Activated CD4-positive, alpha-beta T cell treated with anti-CD3 and anti-CD28 coated beads, Interleukin-2, amount 10 ng/mL, durations not matched to agents 7 days and 5 days (primary cell): ENCODE data around the gene NUP188. TPM values are rescaled to one million over a fixed set of nuclear protein-coding genes. Genes with fewer than 3 reads are reported as not detected.

ENCODE experiments used
- CTCF ChIA-PET: fragments of 350-600 bp; sonication (Branson Sonifier 250); formaldehyde crosslinking; loops from one replicate; lab custom pipeline; 2021; ENCODE audit warnings: antibody characterized with exemption; lab: Charles Lee
- POLR2A ChIA-PET: fragments of 350-600 bp; sonication (Branson Sonifier 250); formaldehyde crosslinking; loops from one replicate; lab custom pipeline; 2021; ENCODE audit warnings: antibody characterized with exemption; lab: Charles Lee
- DNase-seq: peaks from one replicate; pipeline ENCODE4 v3.0.0-alpha.2; 2020
- H3K27ac Mint-ChIP-seq: one replicate; pipeline ENCODE4 v1.8.0; 2021; ENCODE audit warnings: mild to moderate bottlenecking, moderate library complexity, mixed read lengths
- H3K27me3 Mint-ChIP-seq: one replicate; pipeline ENCODE4 v1.8.0; 2021; ENCODE audit warnings: mixed read lengths
- H3K36me3 Mint-ChIP-seq: one replicate; pipeline ENCODE4 v1.8.0; 2021; ENCODE audit warnings: low read depth, mixed read lengths
- H3K4me1 Mint-ChIP-seq: one replicate; pipeline ENCODE4 v1.8.0; 2021; ENCODE audit warnings: mixed read lengths
- H3K4me3 Mint-ChIP-seq: one replicate; pipeline ENCODE4 v1.8.0; 2021; ENCODE audit warnings: mild to moderate bottlenecking, moderate library complexity, mixed read lengths
- H3K9me3 Mint-ChIP-seq: one replicate; pipeline ENCODE4 v1.8.0; 2021; ENCODE audit warnings: mixed read lengths
- total RNA-seq, 2 experiments: library from RNA; stranded (reverse); gene quantifications; one replicate each; pipeline ENCODE4 v1.2.3, GENCODE V29; 2021

Gene NUP188, protein sequence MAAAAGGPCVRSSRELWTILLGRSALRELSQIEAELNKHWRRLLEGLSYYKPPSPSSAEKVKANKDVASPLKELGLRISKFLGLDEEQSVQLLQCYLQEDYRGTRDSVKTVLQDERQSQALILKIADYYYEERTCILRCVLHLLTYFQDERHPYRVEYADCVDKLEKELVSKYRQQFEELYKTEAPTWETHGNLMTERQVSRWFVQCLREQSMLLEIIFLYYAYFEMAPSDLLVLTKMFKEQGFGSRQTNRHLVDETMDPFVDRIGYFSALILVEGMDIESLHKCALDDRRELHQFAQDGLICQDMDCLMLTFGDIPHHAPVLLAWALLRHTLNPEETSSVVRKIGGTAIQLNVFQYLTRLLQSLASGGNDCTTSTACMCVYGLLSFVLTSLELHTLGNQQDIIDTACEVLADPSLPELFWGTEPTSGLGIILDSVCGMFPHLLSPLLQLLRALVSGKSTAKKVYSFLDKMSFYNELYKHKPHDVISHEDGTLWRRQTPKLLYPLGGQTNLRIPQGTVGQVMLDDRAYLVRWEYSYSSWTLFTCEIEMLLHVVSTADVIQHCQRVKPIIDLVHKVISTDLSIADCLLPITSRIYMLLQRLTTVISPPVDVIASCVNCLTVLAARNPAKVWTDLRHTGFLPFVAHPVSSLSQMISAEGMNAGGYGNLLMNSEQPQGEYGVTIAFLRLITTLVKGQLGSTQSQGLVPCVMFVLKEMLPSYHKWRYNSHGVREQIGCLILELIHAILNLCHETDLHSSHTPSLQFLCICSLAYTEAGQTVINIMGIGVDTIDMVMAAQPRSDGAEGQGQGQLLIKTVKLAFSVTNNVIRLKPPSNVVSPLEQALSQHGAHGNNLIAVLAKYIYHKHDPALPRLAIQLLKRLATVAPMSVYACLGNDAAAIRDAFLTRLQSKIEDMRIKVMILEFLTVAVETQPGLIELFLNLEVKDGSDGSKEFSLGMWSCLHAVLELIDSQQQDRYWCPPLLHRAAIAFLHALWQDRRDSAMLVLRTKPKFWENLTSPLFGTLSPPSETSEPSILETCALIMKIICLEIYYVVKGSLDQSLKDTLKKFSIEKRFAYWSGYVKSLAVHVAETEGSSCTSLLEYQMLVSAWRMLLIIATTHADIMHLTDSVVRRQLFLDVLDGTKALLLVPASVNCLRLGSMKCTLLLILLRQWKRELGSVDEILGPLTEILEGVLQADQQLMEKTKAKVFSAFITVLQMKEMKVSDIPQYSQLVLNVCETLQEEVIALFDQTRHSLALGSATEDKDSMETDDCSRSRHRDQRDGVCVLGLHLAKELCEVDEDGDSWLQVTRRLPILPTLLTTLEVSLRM (N-terminal part only)
- 10 to 100 TPM; 87.7 to 87.8 TPM for total RNA-seq

DNA sequence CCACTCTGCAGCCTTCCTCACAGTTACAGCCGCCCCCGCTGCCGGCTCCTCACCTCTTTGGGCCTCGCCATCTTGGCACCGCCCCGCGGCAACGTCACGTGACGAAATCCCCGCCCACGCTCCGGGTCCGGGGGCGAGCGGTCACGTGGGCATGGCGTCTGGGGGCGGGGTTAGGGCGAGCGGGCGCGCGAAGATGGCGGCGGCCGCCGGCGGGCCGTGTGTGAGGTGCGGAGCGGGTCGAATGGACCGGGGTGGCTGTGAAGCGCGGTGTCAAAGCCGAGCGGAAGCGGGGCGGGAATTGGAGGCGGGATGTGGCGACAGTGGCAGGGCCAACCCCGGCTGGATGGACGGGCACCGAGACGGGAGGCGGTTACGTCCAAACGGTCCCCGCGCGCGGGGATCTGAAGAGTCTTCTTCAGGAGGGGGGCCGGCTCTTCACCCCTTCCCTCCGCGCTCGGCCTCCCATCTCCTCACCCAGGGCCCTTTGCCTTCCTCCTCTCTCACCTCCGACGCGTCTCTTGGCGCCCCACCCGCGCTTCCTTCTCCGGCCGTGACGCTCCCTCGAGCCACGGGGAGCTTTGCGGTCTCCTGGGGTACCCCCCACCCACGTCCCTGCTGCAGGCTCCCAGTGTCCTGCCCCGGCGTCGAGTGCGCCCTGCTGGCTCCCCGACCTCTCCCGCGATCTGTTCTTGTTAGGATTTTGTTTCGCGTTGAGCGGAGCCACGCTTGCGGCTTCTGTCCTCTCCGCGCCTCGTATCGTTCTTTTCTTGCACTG lies at the start of gene NUP188, which contains the start of gene DOLK:
Gene NUP188 (plus strand): TSS at position 173 of the 775 bp plus-strand sequence. CDS start 21 bp downstream, at position 194.
Gene DOLK (minus strand): TSS at position 77 of the 775 bp plus-strand sequence. CDS start 300 bp downstream, outside the sequence.
- H3K27ac Mint-ChIP-seq = peak within 1 kb of the TSS; percentile 96
- no peaks in the 10 kb centered on the region for H3K27me3 Mint-ChIP-seq
- CTCF ChIA-PET = interaction anchor here (0.6 to 1.0 kb wide), 4 partner anchors 17 to 842 kb away, joined by 3 read pairs; partner anchors contain the start of gene ENDOG

DNA sequence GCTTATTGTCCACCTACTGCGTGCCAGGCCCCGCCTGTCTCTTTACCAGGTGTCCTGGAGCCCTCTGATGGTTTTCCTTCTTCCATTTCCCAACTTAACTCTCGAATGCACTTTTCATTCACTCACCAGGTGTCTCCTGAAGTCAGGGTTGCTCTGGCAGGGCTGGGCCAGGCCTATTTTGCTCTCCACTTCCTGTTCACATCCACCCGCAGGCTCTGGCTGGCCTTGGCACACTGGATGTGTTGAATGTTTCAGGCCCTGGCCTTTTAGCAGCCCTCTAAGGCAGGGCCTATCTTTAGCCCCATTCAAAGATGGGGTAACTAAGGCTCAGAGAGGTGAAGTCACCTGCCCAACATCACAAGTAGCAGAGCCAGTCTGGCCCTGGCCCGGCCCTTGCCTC lies 49.1 kb upstream of the NUP188 start:
- H3K27me3 Mint-ChIP-seq = no peaks in the 10 kb centered on the region
- H3K4me1 Mint-ChIP-seq = peaks cover 91% of the 10 kb centered on the region
- peak overlapping the region; percentile 97 for H3K27ac Mint-ChIP-seq
- H3K36me3 Mint-ChIP-seq = peaks cover 54% of the 10 kb centered on the region
- no peaks in the 10 kb centered on the region for H3K9me3 Mint-ChIP-seq
- DNase-seq = no peak
- CTCF ChIA-PET = interaction anchor here (0.8 to 2.5 kb wide), 6 partner anchors 10 to 189 kb away, joined by 3 to 12 read pairs (median 4); no protein-coding TSS in a partner anchor
- peak overlapping the region; percentile 41 for H3K4me3 Mint-ChIP-seq
- POLR2A ChIA-PET = no interaction called here

More for the DNA sequence above, at the start of gene NUP188, which contains the start of gene DOLK:
- H3K4me1 Mint-ChIP-seq = peaks cover 29% of the 10 kb centered on the region
- H3K36me3 Mint-ChIP-seq = peaks cover 12% of the 10 kb centered on the region
- POLR2A ChIA-PET = no interaction called here
- peak within 1 kb of the TSS; percentile 95 for H3K4me3 Mint-ChIP-seq
- H3K9me3 Mint-ChIP-seq = no peaks in the 10 kb centered on the region
- peak; percentile 98 for DNase-seq

DNA sequence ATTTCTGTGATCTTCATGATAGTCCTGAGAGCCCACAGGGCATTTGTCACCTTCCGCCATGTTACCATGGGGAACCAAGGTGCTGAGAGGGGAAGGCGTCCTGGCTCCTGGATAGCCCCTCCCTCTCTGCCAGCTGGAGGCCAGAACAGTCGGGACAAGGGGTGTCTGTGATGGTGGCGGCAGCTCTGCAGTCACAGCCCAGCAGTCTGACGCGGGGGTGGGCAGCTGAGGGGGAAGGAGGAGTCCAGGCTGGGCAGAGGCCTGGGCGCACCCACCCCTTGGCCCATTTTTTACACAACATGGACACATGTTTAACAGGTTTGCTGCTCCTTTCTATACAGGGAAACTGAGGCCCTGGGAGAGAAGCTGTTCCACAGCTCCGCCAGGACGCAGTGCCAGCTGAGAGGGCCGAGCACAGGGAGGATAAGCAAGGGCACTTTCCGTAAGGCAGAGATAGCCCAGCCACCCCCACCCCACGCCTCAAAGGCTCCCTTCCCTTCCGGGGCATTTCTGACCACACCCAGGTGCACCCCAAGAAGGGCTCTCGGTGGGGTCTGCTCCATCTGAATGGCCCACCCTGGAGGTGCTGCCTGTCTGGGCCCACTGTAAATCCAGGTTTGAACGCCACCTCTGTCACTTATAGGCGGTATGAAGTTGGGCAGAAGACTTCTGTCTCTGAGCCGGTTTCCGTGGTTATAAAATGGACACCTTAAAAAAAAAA lies 48.5 kb upstream of the NUP188 start:
- CTCF ChIA-PET = interaction anchor here (0.8 to 2.5 kb wide), 5 partner anchors 11 to 136 kb away, joined by 3 to 12 read pairs (median 4); no protein-coding TSS in a partner anchor
- Mint-ChIP-seq H3K4me1 (peaks cover 94% of the 10 kb centered on the region), H3K27me3 (no peaks in the 10 kb centered on the region), H3K4me3 (peak overlapping the region; percentile 58), H3K9me3 (no peaks in the 10 kb centered on the region), H3K36me3 (peaks cover 51% of the 10 kb centered on the region), H3K27ac (peak overlapping the region; percentile 97)
- POLR2A ChIA-PET = no interaction called here
- no peak for DNase-seq

DNA sequence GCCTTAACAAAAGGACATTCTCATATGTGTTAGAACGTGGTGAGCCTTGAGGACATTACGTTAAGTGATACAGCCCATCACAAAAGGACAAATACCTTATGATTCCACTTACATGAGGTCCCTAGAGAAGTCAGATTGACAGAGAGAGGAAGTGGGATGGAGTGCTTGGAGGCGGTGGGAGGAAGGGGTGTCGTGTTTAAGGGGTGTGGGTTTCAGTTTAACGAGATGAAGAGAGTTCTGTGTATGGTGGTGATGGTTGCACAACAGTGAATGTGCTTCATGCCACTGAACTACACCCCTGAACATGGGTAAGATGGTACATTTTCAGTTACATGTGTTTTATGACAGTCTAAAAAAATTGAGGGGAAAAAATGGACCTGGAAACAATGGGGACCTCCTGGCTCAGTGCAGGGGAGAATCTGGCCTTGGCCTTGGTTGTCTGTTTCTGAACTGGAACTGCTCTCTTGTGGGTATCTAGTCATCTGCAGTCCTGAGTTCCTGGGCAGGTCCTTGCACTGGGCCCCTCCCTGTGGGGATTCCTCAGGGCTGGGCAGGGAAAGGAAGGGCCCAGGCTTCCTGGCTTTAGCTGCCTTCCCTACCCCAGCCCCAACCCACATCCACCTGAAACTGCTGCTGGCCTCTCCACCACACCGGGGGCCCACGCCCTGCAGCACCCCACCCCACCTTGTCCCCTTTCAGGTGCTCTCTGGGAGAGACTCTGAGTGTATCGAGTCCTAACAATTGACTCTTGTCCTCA lies 47.8 kb upstream of the NUP188 start:
- H3K4me1 Mint-ChIP-seq = peaks cover 93% of the 10 kb centered on the region
- H3K27me3 Mint-ChIP-seq = no peaks in the 10 kb centered on the region
- ChIA-PET CTCF (interaction anchor here (1.0 to 2.5 kb wide), 4 partner anchors 11 to 135 kb away, joined by 4 to 12 read pairs (median 4); no protein-coding TSS in a partner anchor), POLR2A (no interaction called here)
- no peaks in the 10 kb centered on the region for H3K9me3 Mint-ChIP-seq
- peak; percentile 47 for DNase-seq
- peak overlapping the region; percentile 97 for H3K27ac Mint-ChIP-seq
- H3K4me3 Mint-ChIP-seq = peak overlapping the region; percentile 58
- peaks cover 50% of the 10 kb centered on the region for H3K36me3 Mint-ChIP-seq

DNA sequence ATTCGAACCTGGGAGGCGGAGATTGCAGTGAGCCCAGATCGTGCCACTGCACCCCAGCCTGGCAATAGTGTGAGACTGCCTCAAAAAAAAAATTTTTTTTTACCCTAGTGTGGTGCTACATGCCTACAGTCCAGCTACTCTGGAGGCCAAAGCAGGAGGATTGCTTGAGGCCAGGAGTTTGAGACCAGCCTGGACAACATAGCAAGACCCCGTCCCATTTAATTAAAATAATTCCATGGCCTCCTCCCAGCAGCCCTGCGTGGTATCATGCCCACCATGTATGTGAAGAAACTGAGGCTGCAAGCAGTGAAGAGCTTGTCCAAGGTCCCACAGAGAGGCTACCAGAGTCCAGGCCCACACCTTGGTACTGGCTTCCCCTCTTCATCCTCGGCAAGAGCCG lies 46.1 kb upstream of the NUP188 start:
- no peaks in the 10 kb centered on the region for H3K9me3 Mint-ChIP-seq
- H3K4me3 Mint-ChIP-seq = no peak overlapping the region
- ChIA-PET POLR2A (interaction anchor here (0.6 kb wide), 1 partner anchor 19 kb away, joined by 6 read pairs; the partner anchor contains the start of genes KYAT1 and LRRC8A), CTCF (interaction anchor here (0.6 to 0.8 kb wide), 5 partner anchors 8 to 489 kb away, joined by 3 to 6 read pairs (median 3); no protein-coding TSS in a partner anchor)
- H3K27me3 Mint-ChIP-seq = no peaks in the 10 kb centered on the region
- peaks cover 86% of the 10 kb centered on the region for H3K4me1 Mint-ChIP-seq
- no peak for DNase-seq
- H3K36me3 Mint-ChIP-seq = peaks cover 40% of the 10 kb centered on the region
- H3K27ac Mint-ChIP-seq = peak overlapping the region; percentile 97

DNA sequence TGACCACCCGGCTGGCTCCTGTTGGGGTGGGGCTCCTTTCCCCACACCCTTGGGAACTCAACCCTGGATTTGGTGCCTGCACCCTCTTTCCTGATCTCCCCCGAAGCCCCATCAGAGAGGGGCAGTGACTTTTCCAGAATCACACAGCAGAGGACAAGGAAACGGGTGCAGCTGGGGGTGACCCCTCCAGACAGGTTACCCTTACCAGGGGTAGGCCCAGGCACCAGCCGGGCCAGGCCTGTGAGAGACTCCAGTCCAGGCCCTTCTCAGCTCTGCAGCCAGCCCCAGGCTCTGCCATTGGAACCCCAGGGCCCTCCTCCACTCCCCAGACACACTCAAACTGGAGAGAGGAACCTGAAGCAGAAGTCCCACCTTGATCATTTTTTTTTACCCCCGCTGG lies 45.7 kb upstream of the NUP188 start:
- Mint-ChIP-seq H3K27ac (peak overlapping the region; percentile 97), H3K4me3 (peak overlapping the region; percentile 74), H3K27me3 (no peaks in the 10 kb centered on the region), H3K36me3 (peaks cover 40% of the 10 kb centered on the region), H3K4me1 (peaks cover 87% of the 10 kb centered on the region), H3K9me3 (no peaks in the 10 kb centered on the region)
- no peak for DNase-seq
- ChIA-PET CTCF (interaction anchor here (0.7 to 0.8 kb wide), 2 partner anchors 22 to 166 kb away, joined by 3 to 4 read pairs; no protein-coding TSS in a partner anchor), POLR2A (interaction anchor here (0.6 kb wide), 2 partner anchors 16 to 20 kb away, joined by 3 to 6 read pairs; partner anchors contain the start of genes KYAT1 and LRRC8A)

DNA sequence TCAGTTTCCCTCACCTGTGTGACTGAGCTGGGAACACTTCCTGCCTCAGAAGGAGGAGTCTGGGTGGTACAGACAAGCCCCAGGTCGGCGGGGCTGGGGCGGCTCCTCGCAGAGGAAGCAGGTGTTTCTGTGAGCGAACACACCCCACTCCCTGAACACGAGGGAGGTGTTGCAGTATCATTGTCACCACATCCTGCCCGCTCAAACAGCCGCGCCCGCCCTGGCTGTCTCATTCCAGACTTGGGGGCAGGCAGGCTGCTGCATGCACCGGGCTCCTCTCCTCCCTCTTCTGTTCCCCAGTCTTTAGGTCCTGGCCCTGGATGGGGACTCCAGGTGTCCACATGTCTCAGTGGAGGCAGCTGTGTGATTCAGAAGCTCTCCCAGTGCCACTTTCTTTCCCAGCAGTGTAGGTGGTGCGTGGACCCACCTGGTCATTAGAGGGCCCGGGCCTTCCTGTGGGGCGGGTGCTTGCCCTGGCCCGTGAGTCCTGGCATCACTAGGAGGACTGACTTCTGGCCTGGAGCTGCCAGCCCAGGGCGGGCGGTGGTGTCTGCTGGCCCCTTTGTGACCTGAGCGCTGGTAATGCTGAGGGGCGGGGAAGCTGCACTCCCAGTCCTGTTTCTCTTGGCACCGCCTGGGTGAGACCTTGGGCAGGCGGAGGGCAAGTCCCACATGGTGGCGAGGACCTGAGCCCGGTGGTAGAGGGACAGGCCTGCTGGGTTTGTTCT lies 45.0 kb upstream of the NUP188 start:
- peak; percentile 94 for DNase-seq
- Mint-ChIP-seq H3K27ac (peak overlapping the region; percentile 97), H3K27me3 (no peaks in the 10 kb centered on the region), H3K36me3 (peaks cover 43% of the 10 kb centered on the region), H3K9me3 (no peaks in the 10 kb centered on the region), H3K4me1 (peaks cover 87% of the 10 kb centered on the region), H3K4me3 (peak overlapping the region; percentile 74)
- POLR2A ChIA-PET = interaction anchor here (0.6 kb wide), 2 partner anchors 17 to 28 kb away, joined by 3 to 7 read pairs; no protein-coding TSS in a partner anchor
- CTCF ChIA-PET = interaction anchor here (0.8 kb wide), 1 partner anchor 21 kb away, joined by 3 read pairs; no protein-coding TSS in a partner anchor

DNA sequence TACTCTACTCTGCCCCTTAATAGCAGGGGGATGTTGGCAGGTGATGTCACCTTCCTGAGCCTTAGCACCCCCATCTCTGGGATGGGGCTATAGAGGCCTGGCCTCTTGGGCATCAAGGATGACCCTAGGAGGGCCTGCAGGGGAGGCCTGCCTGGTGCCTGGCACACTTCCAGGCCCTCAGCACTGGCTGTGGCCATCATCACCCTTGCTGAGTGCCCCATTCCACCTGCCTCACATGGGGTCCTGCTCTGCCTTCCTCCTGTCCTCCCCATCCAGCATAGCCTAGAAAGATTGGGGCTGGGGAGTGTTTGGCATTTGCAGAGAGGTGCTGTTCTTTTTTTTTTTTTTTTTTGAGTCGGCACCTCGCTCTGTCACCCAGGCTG lies 44.4 kb upstream of the NUP188 start:
- no peak for DNase-seq
- Mint-ChIP-seq H3K4me3 (peak overlapping the region; percentile 74), H3K27ac (peak overlapping the region; percentile 97), H3K27me3 (no peaks in the 10 kb centered on the region), H3K36me3 (peaks cover 45% of the 10 kb centered on the region), H3K4me1 (peaks cover 81% of the 10 kb centered on the region), H3K9me3 (no peaks in the 10 kb centered on the region)
- CTCF ChIA-PET = no interaction called here
- POLR2A ChIA-PET = no interaction called here

DNA sequence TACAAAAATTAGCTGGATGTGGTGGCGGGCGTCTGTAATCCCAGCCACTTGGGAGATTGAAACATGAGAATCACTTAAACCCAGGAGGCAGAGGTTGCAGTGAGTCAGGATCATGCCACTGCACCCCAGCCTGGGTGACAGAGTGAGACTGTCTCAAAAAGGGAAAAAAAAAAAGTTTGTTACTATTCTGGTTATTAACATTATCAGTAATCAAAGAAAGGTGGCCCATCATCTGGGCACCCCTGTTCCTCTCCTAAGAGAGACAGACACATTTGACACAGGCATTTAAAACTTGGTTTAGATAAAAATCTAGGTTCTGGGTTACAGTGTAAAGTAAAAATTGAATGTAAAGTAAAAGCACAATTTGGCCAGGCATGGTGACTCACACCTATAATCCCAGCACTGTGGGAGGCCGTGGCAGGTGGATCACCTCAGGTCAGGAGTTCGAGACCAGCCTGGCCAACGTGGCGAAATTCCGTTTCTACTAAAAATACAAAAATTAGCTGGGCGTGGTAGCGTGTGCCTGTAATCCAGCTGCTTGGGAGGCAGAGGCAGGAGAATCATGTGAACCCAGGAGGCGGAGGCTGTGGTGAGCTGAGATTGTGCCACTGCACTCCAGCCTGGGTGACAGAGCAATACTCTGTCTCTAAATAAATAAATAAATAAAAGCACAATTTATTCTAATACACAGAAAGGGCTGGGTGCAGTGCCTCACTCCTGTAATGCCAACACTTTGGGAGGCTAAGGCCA lies 43.5 kb upstream of the NUP188 start:
- ChIA-PET POLR2A (no interaction called here), CTCF (no interaction called here)
- Mint-ChIP-seq H3K36me3 (peaks cover 46% of the 10 kb centered on the region), H3K4me3 (no peak overlapping the region), H3K9me3 (no peaks in the 10 kb centered on the region), H3K27ac (peak overlapping the region; percentile 97), H3K4me1 (peaks cover 78% of the 10 kb centered on the region), H3K27me3 (no peaks in the 10 kb centered on the region)
- DNase-seq = no peak
